ENCODE data around the gene MAPKAP1. TPM values are rescaled to one million over a fixed set of nuclear protein-coding genes. Genes with fewer than 3 reads are reported as not detected.

MAPKAP1 gene
- total RNA-seq, 2 donors from 2014 or later, result 73.4 to 81.5 TPM

DNA sequence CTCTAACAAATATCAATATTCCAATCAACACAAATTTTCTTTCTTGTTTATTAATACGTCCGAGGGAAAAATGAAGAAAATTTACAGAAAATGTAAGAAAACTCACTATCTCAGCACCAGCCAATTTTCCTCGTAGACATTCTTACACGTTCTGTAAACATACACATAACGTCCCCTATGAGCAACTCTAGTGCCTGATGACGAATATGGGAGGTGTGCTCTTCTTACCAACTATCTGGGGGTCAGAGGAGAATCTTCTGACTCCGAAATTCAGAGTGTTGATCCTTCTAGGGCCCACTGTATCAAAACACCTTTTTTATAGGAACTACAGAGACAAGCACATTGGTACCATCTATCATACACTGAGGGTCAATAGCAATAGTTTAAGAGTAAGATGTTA is 246.7 kb downstream of the MAPKAP1 start:
- Histone ChIP-seq H3K9me3 (no peaks in the 10 kb centered on the region), H3K27ac (no peak overlapping the region), H3K4me3 (no peak overlapping the region), H3K27me3 (replicated peaks; ENCODE audit: insufficient read depth) (no peaks in the 10 kb centered on the region), H3K4me1 (ENCODE audit: control insufficient read depth in 1 of 2, low read depth in 2 of 2) (peaks cover 4 to 17% of the 10 kb centered on the region in 2 donors), H3K36me3 (no peaks in the 10 kb centered on the region)
- TF ChIP-seq, protein P1, sequence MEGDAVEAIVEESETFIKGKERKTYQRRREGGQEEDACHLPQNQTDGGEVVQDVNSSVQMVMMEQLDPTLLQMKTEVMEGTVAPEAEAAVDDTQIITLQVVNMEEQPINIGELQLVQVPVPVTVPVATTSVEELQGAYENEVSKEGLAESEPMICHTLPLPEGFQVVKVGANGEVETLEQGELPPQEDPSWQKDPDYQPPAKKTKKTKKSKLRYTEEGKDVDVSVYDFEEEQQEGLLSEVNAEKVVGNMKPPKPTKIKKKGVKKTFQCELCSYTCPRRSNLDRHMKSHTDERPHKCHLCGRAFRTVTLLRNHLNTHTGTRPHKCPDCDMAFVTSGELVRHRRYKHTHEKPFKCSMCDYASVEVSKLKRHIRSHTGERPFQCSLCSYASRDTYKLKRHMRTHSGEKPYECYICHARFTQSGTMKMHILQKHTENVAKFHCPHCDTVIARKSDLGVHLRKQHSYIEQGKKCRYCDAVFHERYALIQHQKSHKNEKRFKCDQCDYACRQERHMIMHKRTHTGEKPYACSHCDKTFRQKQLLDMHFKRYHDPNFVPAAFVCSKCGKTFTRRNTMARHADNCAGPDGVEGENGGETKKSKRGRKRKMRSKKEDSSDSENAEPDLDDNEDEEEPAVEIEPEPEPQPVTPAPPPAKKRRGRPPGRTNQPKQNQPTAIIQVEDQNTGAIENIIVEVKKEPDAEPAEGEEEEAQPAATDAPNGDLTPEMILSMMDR (IDR thresholded peaks at IDR 0.05), result no peak
- ATAC-seq (ENCODE audit: insufficient number of reproducible peaks, low FRiP score, low read depth) (no peak), DNase-seq (ENCODE audit: low spot score) (no peak)

DNA sequence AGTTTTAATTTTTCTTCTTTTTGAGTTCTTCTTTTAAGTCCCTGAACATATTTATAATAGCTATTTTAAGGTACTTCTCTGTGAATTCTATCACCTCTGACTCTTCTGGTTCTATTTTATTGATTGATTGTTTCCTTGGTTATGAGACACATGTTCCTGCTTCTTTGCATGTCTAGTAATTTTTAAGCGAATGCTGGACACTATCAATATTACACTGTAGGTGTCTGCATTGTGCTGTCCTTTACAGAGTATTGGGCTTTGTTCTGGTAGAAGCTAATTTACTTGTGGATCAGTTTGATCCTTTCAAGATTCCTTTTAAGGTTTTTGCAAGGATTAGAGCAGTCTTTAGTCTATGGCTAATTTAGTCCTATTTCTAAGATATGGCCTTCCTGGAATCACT is 249.7 kb downstream of the MAPKAP1 start:
- ATAC-seq (ENCODE audit: insufficient number of reproducible peaks, low FRiP score, low read depth), result no peak
- Histone ChIP-seq H3K27me3 (replicated peaks; ENCODE audit: insufficient read depth) (no peaks in the 10 kb centered on the region), H3K4me3 (no peak overlapping the region), H3K9me3 (no peaks in the 10 kb centered on the region), H3K27ac (no peak overlapping the region), H3K4me1 (ENCODE audit: control insufficient read depth in 1 of 2, low read depth in 2 of 2) (peaks cover 4 to 8% of the 10 kb centered on the region in 2 donors), H3K36me3 (no peaks in the 10 kb centered on the region)
- no peak for DNase-seq (ENCODE audit: low spot score)
- TF ChIP-seq, protein P1 (IDR thresholded peaks at IDR 0.05), result no peak

DNA sequence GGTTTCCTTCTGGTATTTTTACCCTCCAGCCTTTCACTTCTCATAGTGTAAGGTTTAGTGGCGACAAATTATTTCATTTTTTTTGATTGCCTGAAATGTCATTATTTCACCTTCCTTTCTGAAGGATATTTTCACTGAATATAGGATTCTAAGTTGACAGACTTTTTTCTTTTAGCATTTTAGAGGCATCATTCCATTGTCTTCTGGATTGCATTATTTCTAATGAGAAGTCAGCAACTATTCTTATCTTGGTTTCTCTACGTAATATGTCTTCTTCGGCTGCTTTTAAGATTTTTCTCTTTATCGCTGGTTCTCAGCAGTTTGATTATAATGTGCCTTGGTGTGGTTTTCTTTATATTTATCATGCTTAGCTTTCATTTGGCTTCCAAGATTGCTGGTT is 251.1 kb downstream of the MAPKAP1 start:
- Histone ChIP-seq H3K4me3 (no peak overlapping the region), H3K4me1 (ENCODE audit: control insufficient read depth in 1 of 2, low read depth in 2 of 2) (no peaks in the 10 kb centered on the region), H3K9me3 (no peaks in the 10 kb centered on the region), H3K36me3 (no peaks in the 10 kb centered on the region), H3K27ac (no peak overlapping the region), H3K27me3 (replicated peaks; ENCODE audit: insufficient read depth) (no peaks in the 10 kb centered on the region)
- TF ChIP-seq, protein P1 (IDR thresholded peaks at IDR 0.05), result no peak
- no peak for ATAC-seq (ENCODE audit: insufficient number of reproducible peaks, low FRiP score, low read depth)
- DNase-seq (ENCODE audit: low spot score), result no peak

DNA sequence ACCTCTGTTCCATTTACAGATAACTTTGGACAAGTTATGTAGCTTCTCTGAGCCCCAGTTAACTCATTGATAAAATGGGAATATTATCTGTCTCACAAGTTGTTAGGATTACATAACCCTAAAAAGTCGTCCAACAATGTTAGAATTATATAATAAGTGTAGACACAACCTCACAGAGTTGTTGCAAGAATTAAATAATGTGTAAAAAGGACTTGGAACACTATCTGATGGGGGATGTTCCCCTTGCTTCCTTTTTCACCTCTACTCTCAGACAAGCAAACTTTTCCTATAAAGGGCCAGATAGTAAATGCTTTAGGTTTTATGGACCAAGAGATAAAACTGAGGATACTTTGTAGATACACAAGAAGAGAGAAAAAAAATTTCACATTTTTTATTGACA is 251.9 kb downstream of the MAPKAP1 start:
- Histone ChIP-seq H3K27me3 (replicated peaks; ENCODE audit: insufficient read depth) (no peaks in the 10 kb centered on the region), H3K4me3 (no peak overlapping the region), H3K36me3 (no peaks in the 10 kb centered on the region), H3K9me3 (no peaks in the 10 kb centered on the region), H3K4me1 (ENCODE audit: control insufficient read depth in 1 of 2, low read depth in 2 of 2) (no peaks in the 10 kb centered on the region), H3K27ac (no peak overlapping the region)
- DNase-seq (ENCODE audit: low spot score), result no peak
- TF ChIP-seq, protein P1 (IDR thresholded peaks at IDR 0.05), result no peak
- ATAC-seq (ENCODE audit: insufficient number of reproducible peaks, low FRiP score, low read depth), result no peak

DNA sequence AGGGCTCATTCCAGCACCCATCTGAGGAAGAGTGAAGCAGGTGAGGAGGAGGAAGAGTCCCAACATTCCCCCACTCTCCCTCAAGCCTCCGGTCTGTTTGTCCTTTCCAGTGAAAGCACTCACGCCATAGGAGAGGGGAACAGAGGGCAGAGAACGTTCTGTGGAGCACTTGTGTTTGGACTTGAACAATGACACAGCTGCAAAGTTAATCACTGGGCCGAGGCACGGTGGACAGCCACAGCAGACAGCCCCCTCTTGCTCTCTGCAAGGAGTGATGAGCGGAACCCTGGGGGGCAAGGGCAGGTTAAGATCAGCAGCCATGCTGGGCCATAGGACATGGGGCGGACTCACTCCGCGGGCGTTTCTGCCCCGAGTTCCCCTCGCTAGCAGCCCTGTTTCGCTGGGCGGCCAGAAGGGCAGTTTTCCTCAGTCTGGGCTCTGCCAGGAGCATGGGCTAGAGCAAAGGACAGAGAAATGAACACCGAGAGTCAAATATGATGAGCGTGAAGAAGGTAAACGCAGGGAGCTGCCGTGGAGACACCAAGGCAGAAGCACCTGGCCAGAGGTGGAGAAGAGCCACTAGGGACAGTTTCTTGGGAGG is 259.7 kb downstream of the MAPKAP1 start:
- Histone ChIP-seq H3K9me3 (no peaks in the 10 kb centered on the region), H3K27ac (no peak overlapping the region), H3K27me3 (replicated peaks; ENCODE audit: insufficient read depth) (no peaks in the 10 kb centered on the region), H3K4me1 (ENCODE audit: control insufficient read depth in 1 of 2, low read depth in 2 of 2) (no peaks in the 10 kb centered on the region), H3K36me3 (peaks cover 8% of the 10 kb centered on the region), H3K4me3 (no peak overlapping the region)
- ATAC-seq (ENCODE audit: insufficient number of reproducible peaks, low FRiP score, low read depth) (no peak), DNase-seq (ENCODE audit: low spot score) (no peak)
- TF ChIP-seq, protein P1 (IDR thresholded peaks at IDR 0.05), result no peak

All from thoracic aorta (tissue), 2 donors.